Hematopoietic multipotent progenitor cell (in vitro differentiated cells): ENCODE data around the gene DAP3. TPM values are rescaled to one million over a fixed set of nuclear protein-coding genes. Genes with fewer than 3 reads are reported as not detected.
A peak's percentile ranks its signal among the peaks of the same experiment; 100 is the strongest.
"Not testable (repeated sequence)": the region's sequence is repeated elsewhere in the genome, so short reads cannot be mapped to it uniquely, and the experiment has no call there.

Source experiments
- DNase-seq, 3 donors: peaks; one replicate each; pipeline ENCODE4 v3.0.0-alpha.2; 2011 to 2015; ENCODE audit warnings: low read depth in 2 of 3, low spot score in 2 of 3
- total RNA-seq: library from RNA; depleted of rRNA; stranded (reverse); fragments of >200 nt; gene quantifications from one replicate; pipeline ENCODE4 v1.2.3, GENCODE V29; 2012

DAP3 gene
- 51.4 TPM for total RNA-seq

GRCh38 chr1:155689081-155689607 is at the start of gene DAP3:
Gene DAP3 (plus strand): TSS chr1:155689091. CDS start chr1:155709780, 20,689 bp downstream.
- not testable (repeated sequence) for DNase-seq

GRCh38 chr1:155640367-155640766 is 48.5 kb upstream of the DAP3 start:
- no peak for DNase-seq

- DNase-seq = peak in 1 of 3 donors; percentile 11
Measured at GRCh38 chr1:155642559-155643180, 46.2 kb upstream of the DAP3 start.

GRCh38 chr1:155643230-155643629 is 45.7 kb upstream of the DAP3 start:
- no peak for DNase-seq

GRCh38 chr1:155645034-155645598 is 43.8 kb upstream of the DAP3 start:
- no peak for DNase-seq

GRCh38 chr1:155645648-155646047 is 43.2 kb upstream of the DAP3 start:
- DNase-seq = no peak

- peak in 1 of 3 donors; percentile 21 for DNase-seq
Measured at GRCh38 chr1:155646307-155646706, 42.6 kb upstream of the DAP3 start.

GRCh38 chr1:155648207-155649147 is 40.4 kb upstream of the DAP3 start:
- DNase-seq = peak in 2 of 3 donors; percentile 45 to 55

GRCh38 chr1:155649676-155650075 is 39.2 kb upstream of the DAP3 start:
- peak in 1 of 3 donors; percentile 20 for DNase-seq

GRCh38 chr1:155650231-155650757 is 38.6 kb upstream of the DAP3 start:
- no peak for DNase-seq

- DNase-seq = no peak
Measured at GRCh38 chr1:155651861-155652661, 36.8 kb upstream of the DAP3 start.

- no peak for DNase-seq
Measured at GRCh38 chr1:155652951-155653350, 35.9 kb upstream of the DAP3 start.

GRCh38 chr1:155657463-155657862 is 31.4 kb upstream of the DAP3 start:
- no peak for DNase-seq

GRCh38 chr1:155661239-155661638 is 27.7 kb upstream of the DAP3 start:
- not testable (repeated sequence) for DNase-seq

GRCh38 chr1:155669233-155670162 is 19.4 kb upstream of the DAP3 start:
- no peak for DNase-seq

GRCh38 chr1:155671750-155672149 is 17.1 kb upstream of the DAP3 start:
- DNase-seq = no peak

GRCh38 chr1:155673003-155673402 is 15.9 kb upstream of the DAP3 start:
- DNase-seq = no peak

- DNase-seq = no peak
Measured at GRCh38 chr1:155678027-155678426, 10.9 kb upstream of the DAP3 start.

- DNase-seq = not testable (repeated sequence)
Measured at GRCh38 chr1:155678992-155679391, 9.9 kb upstream of the DAP3 start.
